ENCODE results near the gene LSM4. TPM values are rescaled to one million over a fixed set of nuclear protein-coding genes. Genes with fewer than 3 reads are reported as not detected.

LSM4 gene
- total and polyA plus RNA-seq, 2 experiments from 2014 or later: 591 to 637 TPM

GRCh38 chr19:18304458-18305310 is 18.2 kb downstream of the LSM4 start:
- Mint-ChIP-seq H3K27ac (peak overlapping the region; percentile 84), H3K4me1 (peaks cover 32% of the 10 kb centered on the region), H3K27me3 (ENCODE audit: insufficient read depth, low read depth, poor library complexity) (peaks cover 13% of the 10 kb centered on the region), H3K4me3 (peak overlapping the region; percentile 64), H3K9me3 (no peaks in the 10 kb centered on the region), H3K36me3 (ENCODE audit: low read depth) (peaks cover 18% of the 10 kb centered on the region)
- DNase-seq (ENCODE audit: low spot score): peak; percentile 65
- no peak overlapping the region for H2AFZ ChIP-seq
- no peaks in the 10 kb centered on the region for H3K27me3 ChIP-seq (ENCODE audit: insufficient read depth)
- H3K27ac ChIP-seq (ENCODE audit: low read depth): peak overlapping the region; percentile 94
- H4K20me1 ChIP-seq (replicated peaks; ENCODE audit: insufficient read depth): no peaks in the 10 kb centered on the region
- no peaks in the 10 kb centered on the region for H3K79me2 ChIP-seq (replicated peaks; ENCODE audit: insufficient read depth)
- no peaks in the 10 kb centered on the region for H3K9me2 ChIP-seq (ENCODE audit: insufficient read depth)
- 0 out of 2 replicates have a peak, but pooled peaks have one; percentile 26 for TF ChIP-seq CREB1 (CRISPR knock-in tag; IDR thresholded peaks at IDR 0.05; ENCODE audit: low read depth)
- TF ChIP-seq ZNF331 (CRISPR knock-in tag; IDR thresholded peaks at IDR 0.05; ENCODE audit: low read depth): no peak
- TF ChIP-seq POLR2AphosphoS5 (IDR thresholded peaks at IDR 0.05; ENCODE audit: low read depth): 0 out of 2 replicates have a peak, but pooled peaks have one; percentile 27
- TF ChIP-seq, protein P1, sequence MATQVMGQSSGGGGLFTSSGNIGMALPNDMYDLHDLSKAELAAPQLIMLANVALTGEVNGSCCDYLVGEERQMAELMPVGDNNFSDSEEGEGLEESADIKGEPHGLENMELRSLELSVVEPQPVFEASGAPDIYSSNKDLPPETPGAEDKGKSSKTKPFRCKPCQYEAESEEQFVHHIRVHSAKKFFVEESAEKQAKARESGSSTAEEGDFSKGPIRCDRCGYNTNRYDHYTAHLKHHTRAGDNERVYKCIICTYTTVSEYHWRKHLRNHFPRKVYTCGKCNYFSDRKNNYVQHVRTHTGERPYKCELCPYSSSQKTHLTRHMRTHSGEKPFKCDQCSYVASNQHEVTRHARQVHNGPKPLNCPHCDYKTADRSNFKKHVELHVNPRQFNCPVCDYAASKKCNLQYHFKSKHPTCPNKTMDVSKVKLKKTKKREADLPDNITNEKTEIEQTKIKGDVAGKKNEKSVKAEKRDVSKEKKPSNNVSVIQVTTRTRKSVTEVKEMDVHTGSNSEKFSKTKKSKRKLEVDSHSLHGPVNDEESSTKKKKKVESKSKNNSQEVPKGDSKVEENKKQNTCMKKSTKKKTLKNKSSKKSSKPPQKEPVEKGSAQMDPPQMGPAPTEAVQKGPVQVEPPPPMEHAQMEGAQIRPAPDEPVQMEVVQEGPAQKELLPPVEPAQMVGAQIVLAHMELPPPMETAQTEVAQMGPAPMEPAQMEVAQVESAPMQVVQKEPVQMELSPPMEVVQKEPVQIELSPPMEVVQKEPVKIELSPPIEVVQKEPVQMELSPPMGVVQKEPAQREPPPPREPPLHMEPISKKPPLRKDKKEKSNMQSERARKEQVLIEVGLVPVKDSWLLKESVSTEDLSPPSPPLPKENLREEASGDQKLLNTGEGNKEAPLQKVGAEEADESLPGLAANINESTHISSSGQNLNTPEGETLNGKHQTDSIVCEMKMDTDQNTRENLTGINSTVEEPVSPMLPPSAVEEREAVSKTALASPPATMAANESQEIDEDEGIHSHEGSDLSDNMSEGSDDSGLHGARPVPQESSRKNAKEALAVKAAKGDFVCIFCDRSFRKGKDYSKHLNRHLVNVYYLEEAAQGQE (IDR thresholded peaks at IDR 0.05; ENCODE audit: unreplicated experiment): no peak
- TF ChIP-seq EZH2 (IDR thresholded peaks at IDR 0.05; ENCODE audit: low read depth, unreplicated experiment): no peak
- H3K36me3 ChIP-seq (ENCODE audit: insufficient read depth): no peaks in the 10 kb centered on the region; the same call in 1 of the 2 replicates
- peak overlapping the region; percentile 87 for H3K4me2 ChIP-seq
- H3K4me3 ChIP-seq: peak overlapping the region; percentile 49
- peak; percentile 51 for ATAC-seq
- H3K4me1 ChIP-seq (ENCODE audit: insufficient read depth): peaks cover 30% of the 10 kb centered on the region
- peaks cover 42% of the 10 kb centered on the region for H3F3A ChIP-seq (replicated peaks; ENCODE audit: low read depth)

DNA sequence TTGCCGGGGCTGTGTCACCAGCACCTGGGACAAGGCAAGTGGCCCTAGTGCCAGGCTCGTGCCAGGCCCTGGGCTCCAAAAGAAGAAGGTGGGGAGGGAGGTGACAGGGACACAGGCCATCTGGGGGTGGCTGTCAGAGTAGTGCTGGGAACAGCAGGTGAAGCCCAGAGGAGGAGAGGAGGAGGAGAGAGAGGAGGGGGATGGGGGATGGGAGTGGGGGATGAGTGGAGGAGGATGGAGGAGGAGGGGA is 18.7 kb downstream of the LSM4 start:
- Histone ChIP-seq H4K20me1 (replicated peaks; ENCODE audit: insufficient read depth) (no peaks in the 10 kb centered on the region), H2AFZ (no peak overlapping the region), H3K27ac (ENCODE audit: low read depth) (peak overlapping the region; percentile 92), H3F3A (replicated peaks; ENCODE audit: low read depth) (peaks cover 42% of the 10 kb centered on the region), H3K79me2 (replicated peaks; ENCODE audit: insufficient read depth) (no peaks in the 10 kb centered on the region), H3K4me1 (ENCODE audit: insufficient read depth) (peaks cover 30% of the 10 kb centered on the region), H3K4me3 (peak overlapping the region; percentile 44; the same call in 1 of the 2 replicates), H3K27me3 (ENCODE audit: insufficient read depth) (no peaks in the 10 kb centered on the region), H3K36me3 (ENCODE audit: insufficient read depth) (no peaks in the 10 kb centered on the region; the same call in 1 of the 2 replicates), H3K9me2 (ENCODE audit: insufficient read depth) (no peaks in the 10 kb centered on the region), H3K4me2 (peak overlapping the region; percentile 87)
- Mint-ChIP-seq H3K27ac (peak overlapping the region; percentile 67), H3K4me1 (peaks cover 32% of the 10 kb centered on the region), H3K9me3 (no peaks in the 10 kb centered on the region), H3K36me3 (ENCODE audit: low read depth) (peaks cover 16% of the 10 kb centered on the region), H3K27me3 (ENCODE audit: insufficient read depth, low read depth, poor library complexity) (peaks cover 13% of the 10 kb centered on the region), H3K4me3 (peak overlapping the region; percentile 59)
- no peak for DNase-seq (ENCODE audit: low spot score)
- ATAC-seq: peak; percentile 23
- TF ChIP-seq ZNF462 (CRISPR knock-in tag; IDR thresholded peaks at IDR 0.05) (no peak), ZNF331 (CRISPR knock-in tag; IDR thresholded peaks at IDR 0.05; ENCODE audit: low read depth) (no peak)
- TF ChIP-seq, protein P1 (IDR thresholded peaks at IDR 0.05; ENCODE audit: unreplicated experiment): no peak

All from GM23338 (cell line).